HCT116 (cell line): ENCODE measurements around the gene SNX25. TPM values are rescaled to one million over a fixed set of nuclear protein-coding genes. Genes with fewer than 3 reads are reported as not detected.

Source experiments
- ATAC-seq: fragments of 200-7000 bp; cut with Tn5 transposase; 2 replicates; pipeline ENCODE4 v1.9.1; 2020; ENCODE audit warnings: mild to moderate bottlenecking, moderate library complexity
- BruUV-seq: library from RNA; stranded (reverse); fragments of 400-500 nt; replicated peaks from 2 replicates; lab custom pipeline; 2021; lab: Mats Ljungman, UMichigan
- CTCF ChIA-PET: fragments of 300-600 bp; sonication (Branson Sonifier 250); formaldehyde crosslinking; loops from one replicate; lab custom pipeline; 2021; ENCODE audit warnings: antibody characterized with exemption; lab: Charles Lee
- POLR2A ChIA-PET: fragments of 300-600, 350-600 bp; sonication (Branson Sonifier 250); formaldehyde crosslinking; loops from one replicate; lab custom pipeline; 2021; ENCODE audit warnings: antibody characterized with exemption; lab: Charles Lee
- RAD21 ChIA-PET, 2 experiments: fragments of 300-600 bp; sonication (Branson Sonifier 250); formaldehyde crosslinking; loops; one replicate each; lab custom pipeline; 2023; ENCODE audit warnings: low total read pairs in 2 of 2; ENCODE audit not compliant: uncharacterized antibody in 2 of 2, unreplicated experiment in 2 of 2, low non-redundant PET in 1 of 2; lab: Charles Lee
- DNase-seq: peaks from one replicate; pipeline ENCODE4 v3.0.0-alpha.2; 2010; ENCODE audit warnings: low read depth, low spot score
- H2AFZ ChIP-seq: fragments of 200-600 bp; shearing (Covaris generic), sonication (generic); 2 replicates; pipeline ENCODE4 v1.6.1; 2017; ENCODE audit warnings: low read depth, mixed run types, mixed read lengths, antibody characterized with exemption, low read length; ENCODE audit not compliant: poor library complexity, severe bottlenecking
- H3K27ac ChIP-seq: 2 replicates; pipeline ENCODE4 v1.5.1; 2012; ENCODE audit warnings: low read depth, low read length
- H3K27me3 ChIP-seq: fragments of 200-600 bp; sonication (generic); 2 replicates; pipeline ENCODE4 v1.6.1; 2016; ENCODE audit warnings: mixed run types, low read length, mixed read lengths; ENCODE audit not compliant: insufficient read depth
- H3K36me3 ChIP-seq, 2 experiments: fragments of 200-500 bp in 1 of 2; fragments of 200-600 bp in 1 of 2; sonication (Bioruptor generic) in 1 of 2; sonication (generic) in 1 of 2; 2 replicates each; pipeline versions ENCODE4 v1.5.1 to v1.6.1; 2014 to 2016; ENCODE audit warnings: low read length in 2 of 2, inconsistent platforms in 1 of 2, mixed read lengths in 1 of 2, mixed run types in 1 of 2; ENCODE audit not compliant: insufficient read depth in 2 of 2, control insufficient read depth in 1 of 2
- H3K4me1 ChIP-seq, 2 experiments: fragments of 200-600 bp in 1 of 2; sonication (generic) in 1 of 2; 2 replicates each; pipeline versions ENCODE4 v1.5.1 to v1.6.1; 2012 to 2017; ENCODE audit warnings: low read length in 2 of 2, inconsistent platforms in 1 of 2, mild to moderate bottlenecking in 1 of 2, mixed read lengths in 1 of 2, mixed run types in 1 of 2, moderate library complexity in 1 of 2; ENCODE audit not compliant: insufficient read depth in 2 of 2, control insufficient read depth in 1 of 2
- H3K4me2 ChIP-seq: fragments of 200-600 bp; sonication (generic); 2 replicates; pipeline ENCODE4 v1.6.1; 2017; ENCODE audit warnings: mixed run types, low read length, mixed read lengths
- H3K4me3 ChIP-seq, 2 experiments: fragments of 200-600 bp in 1 of 2; sonication (generic) in 1 of 2; replicated peaks in 1 of 2; 2 replicates each; pipeline ENCODE4 v1.5.1; 2011 to 2016; ENCODE audit warnings: low read length in 2 of 2, control low read depth in 1 of 2, low read depth in 1 of 2, mild to moderate bottlenecking in 1 of 2, mixed read lengths in 1 of 2, mixed run types in 1 of 2
- H3K79me2 ChIP-seq: fragments of 200-600 bp; sonication (generic); 2 replicates; pipeline ENCODE4 v1.6.1; 2017; ENCODE audit warnings: mild to moderate bottlenecking, mixed run types, low read length, moderate library complexity, mixed read lengths; ENCODE audit not compliant: insufficient read depth
- H3K9ac ChIP-seq: fragments of 200-600 bp; sonication (generic); 2 replicates; pipeline ENCODE4 v1.6.1; 2016; ENCODE audit warnings: low read length, mixed read lengths
- H3K9me2 ChIP-seq: fragments of 200-600 bp; sonication (generic), shearing (Covaris generic); 2 replicates; pipeline ENCODE4 v1.6.1; 2017; ENCODE audit warnings: mixed run types, mild to moderate bottlenecking, moderate library complexity; ENCODE audit not compliant: insufficient read depth
- H3K9me3 ChIP-seq, 2 experiments: fragments of 200-500 bp in 1 of 2; fragments of 200-600 bp in 1 of 2; sonication (Bioruptor generic) in 1 of 2; sonication (generic) in 1 of 2; 2 replicates each; pipeline ENCODE4 v1.6.1; 2014 to 2017; ENCODE audit warnings: low read length in 2 of 2, mixed read lengths in 2 of 2, inconsistent platforms in 1 of 2, low read depth in 1 of 2, mild to moderate bottlenecking in 1 of 2, mixed run types in 1 of 2, moderate library complexity in 1 of 2; ENCODE audit not compliant: control insufficient read depth in 1 of 2, insufficient read depth in 1 of 2
- H4K20me1 ChIP-seq: fragments of 200-600 bp; sonication (generic), shearing (Covaris generic); 2 replicates; pipeline ENCODE4 v1.6.1; 2017; ENCODE audit warnings: mixed run types, mild to moderate bottlenecking, moderate library complexity; ENCODE audit not compliant: insufficient read depth
- CEBPB ChIP-seq: IDR thresholded peaks from 2 replicates; pipeline ENCODE4 v1.6.1; 2012; ENCODE audit warnings: low read depth
- EZH2 ChIP-seq: fragments of 200-600 bp; sonication (generic); IDR thresholded peaks from 2 replicates; pipeline ENCODE4 v1.6.1; 2017; ENCODE audit warnings: antibody characterized with exemption, mixed run types
- EZH2phosphoT487 ChIP-seq: fragments of 200-600 bp; IDR thresholded peaks from 2 replicates; pipeline ENCODE4 v1.6.1; 2018; ENCODE audit warnings: antibody characterized with exemption, borderline replicate concordance
- FOSL1 ChIP-seq: IDR thresholded peaks from 2 replicates; pipeline ENCODE4 v1.6.1; 2012; ENCODE audit warnings: low read depth
- JUND ChIP-seq: IDR thresholded peaks from 2 replicates; pipeline ENCODE4 v1.6.1; 2012
- MAX ChIP-seq: IDR thresholded peaks from 2 replicates; pipeline ENCODE4 v1.6.1; 2012
- POLR2A ChIP-seq: IDR thresholded peaks from 2 replicates; pipeline ENCODE4 v1.7.0; 2011; ENCODE audit warnings: borderline replicate concordance; ENCODE audit not compliant: insufficient read depth, insufficient read length; ENCODE audit errors: extremely low read depth
- POLR2AphosphoS5 ChIP-seq: IDR thresholded peaks from 2 replicates; pipeline ENCODE4 v1.6.1; 2011; ENCODE audit warnings: mild to moderate bottlenecking, low read depth, low read length, moderate library complexity
- RAD21 ChIP-seq: IDR thresholded peaks from 2 replicates; pipeline ENCODE4 v1.6.1; 2012; ENCODE audit warnings: low read depth, mild to moderate bottlenecking
- SRF ChIP-seq: IDR thresholded peaks from 2 replicates; pipeline ENCODE4 v1.6.1; 2012; ENCODE audit warnings: low read depth
- TCF7L2 ChIP-seq: IDR thresholded peaks from 2 replicates; pipeline ENCODE4 v1.7.0; 2011; ENCODE audit warnings: borderline replicate concordance, inconsistent platforms; ENCODE audit not compliant: insufficient read depth, insufficient read length; ENCODE audit errors: extremely low read depth
- YY1 ChIP-seq: IDR thresholded peaks from 2 replicates; pipeline ENCODE4 v1.6.1; 2011; ENCODE audit warnings: low read length, low read depth, moderate library complexity, mild to moderate bottlenecking; ENCODE audit not compliant: insufficient replicate concordance; ENCODE audit errors: extremely low read depth
- ZNF274 ChIP-seq: fragments of 200-500 bp; sonication (Bioruptor generic); IDR thresholded peaks from 2 replicates; pipeline ENCODE4 v1.6.1; 2014; ENCODE audit warnings: mild to moderate bottlenecking, low read depth, low read length, inconsistent platforms
- intact Hi-C: fragments of 100-400 bp; cut with micrococcal nuclease; formaldehyde crosslinking; loops from 2 replicates; pipeline ENCODE4 v1.10.0; 2022
- total RNA-seq: library from RNA; stranded (reverse); gene quantifications from one replicate; pipeline ENCODE4 v1.2.1, GENCODE V29; 2021; ENCODE audit not compliant: unreplicated experiment
- TF ChIP-seq, protein P1 (sequence below): IDR thresholded peaks from 2 replicates; pipeline ENCODE4 v1.6.1; 2012

Gene SNX25
- total RNA-seq, 1 experiment from 2014 or later = 20.9 TPM

DNA sequence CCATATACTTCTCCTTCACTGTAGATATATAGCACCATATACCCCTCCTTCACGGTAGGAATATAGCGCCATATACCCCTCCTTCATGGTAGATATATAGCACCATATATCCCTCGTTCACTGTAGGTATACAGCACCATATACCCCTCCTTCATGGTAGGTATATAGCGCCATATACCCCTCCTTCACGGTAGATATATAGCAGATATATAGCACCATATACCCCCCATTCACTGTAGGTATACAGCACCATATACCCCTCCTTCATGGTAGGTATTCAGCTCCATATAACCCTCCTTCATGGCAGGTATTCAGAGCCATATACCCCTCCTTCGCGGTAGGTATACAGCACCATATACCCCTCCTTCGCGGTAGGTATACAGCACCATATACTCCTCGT, 12.5 kb downstream of the SNX25 start:
- DNase-seq (no peak), ATAC-seq (no peak)
- H3K27me3 ChIP-seq = no peaks in the 10 kb centered on the region
- no peaks in the 10 kb centered on the region for H3K9me3 ChIP-seq
- TF ChIP-seq ZNF274 = no peak
- TF ChIP-seq, protein P1, sequence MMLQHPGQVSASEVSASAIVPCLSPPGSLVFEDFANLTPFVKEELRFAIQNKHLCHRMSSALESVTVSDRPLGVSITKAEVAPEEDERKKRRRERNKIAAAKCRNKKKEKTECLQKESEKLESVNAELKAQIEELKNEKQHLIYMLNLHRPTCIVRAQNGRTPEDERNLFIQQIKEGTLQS = no peak
- TF ChIP-seq FOSL1 = no peak
- no peak for TF ChIP-seq JUND
- no peak for TF ChIP-seq MAX
- TF ChIP-seq EZH2phosphoT487 = no peak
- no peak for TF ChIP-seq POLR2AphosphoS5
- ChIA-PET RAD21 (no interaction called here), CTCF (no interaction called here), POLR2A (no interaction called here)
- peaks cover 54% of the 10 kb centered on the region for H3K79me2 ChIP-seq
- H2AFZ ChIP-seq = no peak overlapping the region
- no peaks in the 10 kb centered on the region for H3K9me2 ChIP-seq
- H3K27ac ChIP-seq = no peak overlapping the region
- H3K4me3 ChIP-seq = no peak overlapping the region
- intact Hi-C loops = no loop called here
- H3K9ac ChIP-seq = no peak overlapping the region
- no peak overlapping the region for H3K4me2 ChIP-seq
- H4K20me1 ChIP-seq = no peaks in the 10 kb centered on the region
- H3K36me3 ChIP-seq = no peaks in the 10 kb centered on the region
- no TSS peak for BruUV-seq
- H3K4me1 ChIP-seq = peaks cover 0 to 8% of the 10 kb centered on the region in 2 experiments; a peak in 2 of 4 replicates

- no peaks in the 10 kb centered on the region for H4K20me1 ChIP-seq
- H3K9ac ChIP-seq = no peak overlapping the region
- no peak for ATAC-seq
These were observed 13.2 kb downstream of the SNX25 start for GRCh38 chr4:185222598-185222997.

More at GRCh38 chr4:185222598-185222997, 13.2 kb downstream of the SNX25 start:
- no peak overlapping the region for H3K4me2 ChIP-seq
- no TSS peak for BruUV-seq
- no peak overlapping the region for H3K4me3 ChIP-seq
- no peaks in the 10 kb centered on the region for H3K9me3 ChIP-seq
- no peak for TF ChIP-seq POLR2A
- TF ChIP-seq SRF = no peak
- no peak for TF ChIP-seq TCF7L2
- TF ChIP-seq EZH2 = no peak
- TF ChIP-seq YY1 = no peak
- no peak for TF ChIP-seq RAD21
- no peak for TF ChIP-seq CEBPB
- RAD21 ChIA-PET = no interaction called here
- peaks cover 49% of the 10 kb centered on the region for H3K79me2 ChIP-seq
- no peak overlapping the region for H3K27ac ChIP-seq
- intact Hi-C loops = no loop called here
- H3K4me1 ChIP-seq = peaks cover 0 to 6% of the 10 kb centered on the region in 2 experiments; a peak in 1 of 4 replicates
- POLR2A ChIA-PET = no interaction called here
- no peak overlapping the region for H2AFZ ChIP-seq
- H3K27me3 ChIP-seq = no peaks in the 10 kb centered on the region
- no peaks in the 10 kb centered on the region for H3K9me2 ChIP-seq
- DNase-seq = no peak
- CTCF ChIA-PET = no interaction called here
- no peaks in the 10 kb centered on the region for H3K36me3 ChIP-seq
